ENCODE data around the gene CCDC171. TPM values are rescaled to one million over a fixed set of nuclear protein-coding genes. Genes with fewer than 3 reads are reported as not detected.

Gene CCDC171
- total RNA-seq (2016; rRNA removed; fragmentation: Illumina TruSeq; extraction: Trizol) (2.5 and 2.8 TPM in 2 replicates), polyA plus RNA-seq (2011; rRNA removed) (0.59 and 0.95 TPM in 2 replicates), polyA minus RNA-seq (2011; rRNA and poly(A)+ RNA removed; ENCODE audit: low replicate concordance) (1.4 and 2.2 TPM in 2 replicates), Bru-seq, nascent RNA (percentile 36 among the genes with signal in this experiment), BruChase-seq, experiment 1, labeled RNA remaining after a 6-hour chase (percentile 31 among the genes with signal in this experiment), BruChase-seq, experiment 2, labeled RNA remaining after a 2-hour chase (percentile 38 among the genes with signal in this experiment)
- total RNA-seq (2016; cell fraction: cytosol; rRNA removed; fragmentation: Illumina TruSeq; extraction: Trizol; ENCODE audit: low read depth) = 1.3 and 1.4 TPM in 2 replicates
- total RNA-seq (2016; cell fraction: insoluble cytoplasmic fraction; rRNA removed; fragmentation: Illumina TruSeq; extraction: Trizol) = 2.5 and 2.7 TPM in 2 replicates
- total RNA-seq (2016; cell fraction: membrane; rRNA removed; fragmentation: Illumina TruSeq; extraction: Trizol) = 1.4 and 1.9 TPM in 2 replicates
- 6.9 and 7.4 TPM in 2 replicates for total RNA-seq (2016; cell fraction: nucleus; rRNA removed; fragmentation: Illumina TruSeq; extraction: Trizol)
- 0.28 and 0.34 TPM in 2 replicates for polyA plus RNA-seq (2011; cell fraction: cytosol; rRNA removed)
- 1.3 and 1.6 TPM in 2 replicates for polyA plus RNA-seq (2011; cell fraction: nucleus; rRNA removed)
- polyA plus RNA-seq (2012) = 0.81 and 1.1 TPM in 2 replicates
- 0.06 and 0.12 TPM in 2 replicates for polyA plus RNA-seq (2016; cell fraction: cytosol; fragmentation: Illumina TruSeq; extraction: Trizol; ENCODE audit: low read depth)
- polyA plus RNA-seq (2016; cell fraction: insoluble cytoplasmic fraction; fragmentation: Illumina TruSeq; extraction: Trizol; ENCODE audit: low read depth) = 1.3 and 1.5 TPM in 2 replicates
- 0.15 and 0.26 TPM in 2 replicates for polyA plus RNA-seq (2016; cell fraction: membrane; fragmentation: Illumina TruSeq; extraction: Trizol; ENCODE audit: low read depth)
- polyA plus RNA-seq (2016; cell fraction: nucleus; fragmentation: Illumina TruSeq; extraction: Trizol; ENCODE audit: insufficient read depth, low read depth) = 2.4 and 2.9 TPM in 2 replicates
- 0.49 and 0.62 TPM in 2 replicates for polyA minus RNA-seq (2011; cell fraction: cytosol; rRNA and poly(A)+ RNA removed)
- polyA minus RNA-seq (2011; cell fraction: nucleus; rRNA and poly(A)+ RNA removed) = 13.1 and 13.6 TPM in 2 replicates
- long read RNA-seq, experiment 1, partial matches to known transcripts = 2 of 2 reads
- long read RNA-seq, experiment 1, other reads (novel, unspliced or antisense) = 0 of 2 reads
- long read RNA-seq, experiment 2, partial matches to known transcripts = 1 of 2 reads
- long read RNA-seq, experiment 2, other reads (novel, unspliced or antisense) = 1 of 2 reads

DNA sequence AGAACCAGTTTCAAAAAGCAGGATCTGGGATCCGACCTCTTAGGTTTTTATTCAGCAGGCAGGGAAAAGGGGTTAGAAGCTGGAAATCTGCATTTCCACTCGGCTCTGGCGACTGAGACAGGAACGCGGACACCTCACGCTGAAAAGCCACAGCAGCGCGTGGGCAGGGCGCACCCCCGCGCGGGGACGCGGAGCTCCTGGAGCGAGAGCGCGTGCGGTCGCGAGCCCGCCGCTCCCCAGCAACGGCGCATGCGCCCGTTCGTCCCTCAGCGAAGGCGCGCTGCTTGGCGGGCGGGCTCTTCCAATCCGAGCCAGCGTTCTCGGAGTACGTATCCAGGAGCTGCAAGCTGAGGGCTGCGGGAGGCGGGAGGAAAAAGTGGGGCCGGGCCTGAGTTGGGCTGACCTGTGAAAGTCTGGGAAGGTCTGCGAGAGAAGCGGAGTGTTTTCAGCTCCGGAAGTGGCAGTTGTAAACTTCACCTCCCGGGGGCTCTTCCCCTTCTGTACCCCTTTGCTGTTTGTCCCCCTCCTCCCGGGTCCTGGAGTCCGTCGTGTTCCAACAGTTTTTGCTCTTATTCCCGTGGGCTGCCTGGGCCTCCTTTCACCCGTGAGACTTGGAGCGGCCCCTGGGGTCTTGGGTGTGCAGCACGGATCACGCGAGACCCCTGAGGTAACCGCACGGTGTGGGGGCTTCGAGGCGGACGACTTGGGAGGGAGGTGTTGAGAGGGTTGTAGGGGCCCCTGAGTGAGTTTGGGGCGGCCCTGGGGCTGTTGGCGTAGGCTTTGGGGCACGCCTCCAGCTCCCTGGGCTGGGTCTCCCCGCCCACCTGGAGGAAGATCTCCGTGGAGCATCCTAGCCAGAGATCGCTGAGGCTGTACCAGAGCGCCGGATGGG is at the start of gene CCDC171:
CCDC171 (plus strand) TSS at position 408 of the 892 bp plus-strand sequence. CDS start 11,046 bp downstream, outside the sequence.
- Histone ChIP-seq H3K9me3 (ENCODE audit: low read length) (no peaks in the 10 kb centered on the region), H3K4me1 (ENCODE audit: insufficient read depth, low read length) (peaks cover 18% of the 10 kb centered on the region), H3K27me3 (ENCODE audit: control insufficient read depth in 1 of 2, insufficient read depth in 2 of 2, low read length in 2 of 2) (peaks cover 0 to 3% of the 10 kb centered on the region in 2 experiments; a peak in 1 of 5 replicates), H3K4me3 (replicated peaks in 1 of 3; ENCODE audit: insufficient read depth in 1 of 3, low read depth in 2 of 3, low read length in 3 of 3) (peak within 1 kb of the TSS; percentile 66 to 80 (median 72)), H2AFZ (ENCODE audit: low read length) (peak within 1 kb of the TSS; percentile 96), H3K9ac (ENCODE audit: insufficient read depth, low read depth, low read length) (peak within 1 kb of the TSS; percentile 70), H4K20me1 (ENCODE audit: insufficient read depth, low read length) (no peaks in the 10 kb centered on the region), H3K79me2 (ENCODE audit: insufficient read depth, low read length) (no peaks in the 10 kb centered on the region), H3K36me3 (replicated peaks in 1 of 2; ENCODE audit: control insufficient read depth in 1 of 2, insufficient read depth in 2 of 2, low read length in 2 of 2) (no peaks in the 10 kb centered on the region), H3K27ac (ENCODE audit: extremely low read length, insufficient read depth, low read length) (peak within 1 kb of the TSS; percentile 69), H3K4me2 (ENCODE audit: low read depth, low read length) (peak within 1 kb of the TSS; percentile 87)
- ChIA-PET POLR2A (interaction anchor here (0.6 to 1.3 kb wide), 15 partner anchors 9 to 1176 kb away, joined by 3 to 13 read pairs (median 3); partner anchors contain the start of genes PSIP1, SNAPC3 and TTC39B), CTCF (ENCODE audit: low intra/inter-chr PET ratio, low total read pairs) (no interaction called here)
- intact Hi-C loops (cut with micrococcal nuclease; ENCODE audit: unreplicated experiment) (loop anchor here (2.0 to 5.0 kb wide), 2 partner anchors 42 to 54 kb away; partner anchors contain the start of gene PSIP1), in situ Hi-C loops (cut with HindIII; ENCODE audit: extremely low pct_ligation_motif_present, low pct_unique_long_range_greater_than_20kb) (no loop called here)
- BruUV-seq (replicated peaks) = TSS peak; percentile 73
- DNase-seq (ENCODE audit: low spot score) (peak; percentile 90), ATAC-seq (peak; percentile 99), FAIRE-seq (peak; percentile 57)
- 0% methylated on average over 20 of the region's 65 CpGs for WGBS (ENCODE audit: low lambda C conversion rate)
- TF ChIP-seq ELF3 (CRISPR knock-in tag; IDR thresholded peaks at IDR 0.05) = 0 out of 2 replicates have a peak, but pooled peaks have one; percentile 16
- TF ChIP-seq, protein P1, sequence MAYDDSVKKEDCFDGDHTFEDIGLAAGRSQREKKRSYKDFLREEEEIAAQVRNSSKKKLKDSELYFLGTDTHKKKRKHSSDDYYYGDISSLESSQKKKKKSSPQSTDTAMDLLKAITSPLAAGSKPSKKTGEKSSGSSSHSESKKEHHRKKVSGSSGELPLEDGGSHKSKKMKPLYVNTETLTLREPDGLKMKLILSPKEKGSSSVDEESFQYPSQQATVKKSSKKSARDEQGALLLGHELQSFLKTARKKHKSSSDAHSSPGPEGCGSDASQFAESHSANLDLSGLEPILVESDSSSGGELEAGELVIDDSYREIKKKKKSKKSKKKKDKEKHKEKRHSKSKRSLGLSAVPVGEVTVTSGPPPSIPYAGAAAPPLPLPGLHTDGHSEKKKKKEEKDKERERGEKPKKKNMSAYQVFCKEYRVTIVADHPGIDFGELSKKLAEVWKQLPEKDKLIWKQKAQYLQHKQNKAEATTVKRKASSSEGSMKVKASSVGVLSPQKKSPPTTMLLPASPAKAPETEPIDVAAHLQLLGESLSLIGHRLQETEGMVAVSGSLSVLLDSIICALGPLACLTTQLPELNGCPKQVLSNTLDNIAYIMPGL (CRISPR knock-in tag; IDR thresholded peaks at IDR 0.05; ENCODE audit: borderline replicate concordance in 1 of 2, low read depth in 1 of 2) = peak; percentile 61 to 65; a peak in 3 of 4 replicates
- no peak; the same call in 1 of the 2 replicates for TF ChIP-seq HES4 (CRISPR knock-in tag; IDR thresholded peaks at IDR 0.05; ENCODE audit: borderline replicate concordance)
- no peak for TF ChIP-seq ZNF468 (CRISPR knock-in tag; IDR thresholded peaks at IDR 0.05)
- peak; percentile 57; the same call in 1 of the 2 replicates for TF ChIP-seq FOXC1 (CRISPR knock-in tag; IDR thresholded peaks at IDR 0.05; ENCODE audit: borderline replicate concordance)
- TF ChIP-seq GATAD2A (CRISPR knock-in tag; IDR thresholded peaks at IDR 0.05) = 0 out of 2 replicates have a peak, but pooled peaks have one; percentile 5
- TF ChIP-seq LCORL (IDR thresholded peaks at IDR 0.05) = no peak
- peak; percentile 9; the same call in 1 of the 2 replicates for TF ChIP-seq LCORL (CRISPR knock-in tag; IDR thresholded peaks at IDR 0.05)
- TF ChIP-seq MXI1 (IDR thresholded peaks at IDR 0.05; ENCODE audit: borderline replicate concordance, low read depth, low read length) = peak; percentile 44; the same call in 1 of the 3 replicates
- peak; percentile 53 for TF ChIP-seq ZNF230 (CRISPR knock-in tag; IDR thresholded peaks at IDR 0.05)
- TF ChIP-seq, protein P2, sequence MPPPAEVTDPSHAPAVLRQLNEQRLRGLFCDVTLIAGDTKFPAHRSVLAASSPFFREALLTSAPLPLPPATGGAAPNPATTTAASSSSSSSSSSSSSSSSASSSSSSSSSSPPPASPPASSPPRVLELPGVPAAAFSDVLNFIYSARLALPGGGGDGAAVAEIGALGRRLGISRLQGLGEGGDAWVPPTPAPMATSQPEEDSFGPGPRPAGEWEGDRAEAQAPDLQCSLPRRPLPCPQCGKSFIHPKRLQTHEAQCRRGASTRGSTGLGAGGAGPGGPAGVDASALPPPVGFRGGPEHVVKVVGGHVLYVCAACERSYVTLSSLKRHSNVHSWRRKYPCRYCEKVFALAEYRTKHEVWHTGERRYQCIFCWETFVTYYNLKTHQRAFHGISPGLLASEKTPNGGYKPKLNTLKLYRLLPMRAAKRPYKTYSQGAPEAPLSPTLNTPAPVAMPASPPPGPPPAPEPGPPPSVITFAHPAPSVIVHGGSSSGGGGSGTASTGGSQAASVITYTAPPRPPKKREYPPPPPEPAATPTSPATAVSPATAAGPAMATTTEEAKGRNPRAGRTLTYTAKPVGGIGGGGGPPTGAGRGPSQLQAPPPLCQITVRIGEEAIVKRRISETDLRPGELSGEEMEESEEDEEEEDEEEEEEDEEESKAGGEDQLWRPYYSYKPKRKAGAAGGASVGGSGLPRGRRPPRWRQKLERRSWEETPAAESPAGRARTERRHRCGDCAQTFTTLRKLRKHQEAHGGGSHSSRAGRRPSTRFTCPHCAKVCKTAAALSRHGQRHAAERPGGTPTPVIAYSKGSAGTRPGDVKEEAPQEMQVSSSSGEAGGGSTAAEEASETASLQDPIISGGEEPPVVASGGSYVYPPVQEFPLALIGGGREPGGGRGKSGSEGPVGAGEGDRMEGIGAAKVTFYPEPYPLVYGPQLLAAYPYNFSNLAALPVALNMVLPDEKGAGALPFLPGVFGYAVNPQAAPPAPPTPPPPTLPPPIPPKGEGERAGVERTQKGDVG (CRISPR knock-in tag; IDR thresholded peaks at IDR 0.05; ENCODE audit: borderline replicate concordance) = no peak
- TF ChIP-seq PHF20 (CRISPR knock-in tag; IDR thresholded peaks at IDR 0.05) = peak; percentile 58

Measured in HepG2 (cell line).